DOHH2 (cell line): ENCODE measurements around the gene NDUFB3.

Experiments used
- H3F3A ChIP-seq: fragments of 200-600 bp; sonication (generic), shearing (Covaris generic); 2 replicates; pipeline ENCODE4 v1.6.0; 2016; ENCODE audit warnings: antibody characterized with exemption, mild to moderate bottlenecking; ENCODE audit not compliant: control insufficient read depth, insufficient read depth
- H3K27ac ChIP-seq: fragments of 200-600 bp; sonication (generic); 2 replicates; pipeline ENCODE4 v1.5.1; 2014; ENCODE audit warnings: low read depth, mild to moderate bottlenecking, low read length, moderate library complexity
- H3K27me3 ChIP-seq: fragments of 200-600 bp; sonication (generic); 2 replicates; pipeline ENCODE4 v1.6.1; 2014; ENCODE audit warnings: mild to moderate bottlenecking, low read length, mixed read lengths; ENCODE audit not compliant: control insufficient read depth
- H3K36me3 ChIP-seq: fragments of 200-600 bp; sonication (generic); 2 replicates; pipeline ENCODE4 v1.6.1; 2014; ENCODE audit warnings: mild to moderate bottlenecking, low read length, moderate library complexity, mixed read lengths; ENCODE audit not compliant: control insufficient read depth
- H3K4me1 ChIP-seq: fragments of 200-600 bp; sonication (generic); 2 replicates; pipeline ENCODE4 v1.6.1; 2014; ENCODE audit warnings: mild to moderate bottlenecking, low read length, mixed read lengths; ENCODE audit not compliant: control insufficient read depth
- H3K4me2 ChIP-seq: fragments of 200-600 bp; sonication (generic); 2 replicates; pipeline ENCODE4 v1.6.0; 2014; ENCODE audit warnings: mild to moderate bottlenecking, low read length, moderate library complexity
- H3K4me3 ChIP-seq: fragments of 200-600 bp; sonication (generic); 2 replicates; pipeline ENCODE4 v1.5.1; 2014; ENCODE audit warnings: mild to moderate bottlenecking, low read length, mixed read lengths
- H3K79me2 ChIP-seq: fragments of 200-600 bp; sonication (generic); 2 replicates; pipeline ENCODE4 v1.6.1; 2014; ENCODE audit warnings: mild to moderate bottlenecking, low read length, mixed read lengths; ENCODE audit not compliant: control insufficient read depth
- H3K9me2 ChIP-seq: fragments of 200-600 bp; sonication (generic); replicated peaks from 2 replicates; pipeline ENCODE4 v1.6.1; 2014; ENCODE audit warnings: mild to moderate bottlenecking, low read length, mixed read lengths; ENCODE audit not compliant: control insufficient read depth
- H3K9me3 ChIP-seq: fragments of 200-600 bp; sonication (generic); 2 replicates; pipeline ENCODE4 v1.6.1; 2014; ENCODE audit warnings: antibody characterized with exemption, low read length, mixed read lengths; ENCODE audit not compliant: control insufficient read depth, insufficient read depth
- H4K20me1 ChIP-seq: fragments of 200-600 bp; sonication (generic); 2 replicates; pipeline ENCODE4 v1.6.0; 2014; ENCODE audit warnings: low read depth, mild to moderate bottlenecking, antibody characterized with exemption, low read length, moderate library complexity; ENCODE audit not compliant: control insufficient read depth, insufficient read depth
- EZH2phosphoT487 ChIP-seq: fragments of 200-600 bp; sonication (generic); IDR thresholded peaks from 2 replicates; pipeline ENCODE4 v1.6.1; 2017; ENCODE audit warnings: borderline replicate concordance, mild to moderate bottlenecking, antibody characterized with exemption, low read length, moderate library complexity, mixed read lengths
- TF ChIP-seq, protein P1 (sequence below): fragments of 200-600 bp; sonication (generic); IDR thresholded peaks from one replicate; pipeline ENCODE4 v1.5.1; 2014; ENCODE audit warnings: antibody characterized with exemption, mild to moderate bottlenecking, low read depth, low read length; ENCODE audit not compliant: poor library complexity, severe bottlenecking

Gene NDUFB3

DNA sequence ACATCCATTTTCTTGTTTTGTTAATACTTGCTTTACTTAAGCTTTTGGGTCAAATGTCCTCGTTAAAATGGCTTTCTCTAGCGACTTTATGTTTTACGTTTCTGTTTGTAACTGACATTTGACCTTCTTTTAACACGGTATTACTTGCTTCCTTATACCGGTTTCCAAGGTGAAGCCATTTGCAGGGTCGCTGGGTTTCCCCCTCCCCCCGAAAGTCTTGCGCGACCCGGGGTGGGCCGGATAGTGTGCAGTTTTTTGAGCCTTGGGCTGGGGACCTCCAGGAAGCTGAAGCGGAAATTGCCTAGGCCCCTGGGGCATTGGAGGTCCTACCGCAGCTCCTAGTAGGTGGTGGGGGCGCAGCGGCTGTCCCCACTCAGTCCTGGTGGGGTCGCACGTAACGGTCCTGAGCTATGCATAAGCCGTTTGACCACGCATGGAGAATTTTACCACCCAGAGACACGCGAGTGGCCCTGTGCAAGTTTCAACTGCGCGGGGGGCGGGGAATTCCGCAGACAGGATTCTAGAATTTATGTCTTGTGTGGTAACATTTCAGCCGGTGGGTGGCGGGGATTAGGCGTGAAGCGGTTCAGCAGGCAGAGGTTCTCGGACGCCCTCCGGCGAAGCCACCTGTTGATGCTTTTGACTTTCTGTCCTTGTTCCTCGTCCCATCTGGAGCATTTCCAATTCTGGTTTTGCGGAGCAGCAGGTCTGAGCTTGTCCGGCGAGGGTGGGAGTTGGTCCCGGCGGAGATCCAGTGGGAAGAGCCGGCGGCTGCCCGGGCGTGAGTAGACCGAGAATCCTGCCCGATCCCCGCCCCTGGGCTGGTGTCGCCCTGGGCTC lies 46.5 kb downstream of the NDUFB3 start:
- Histone ChIP-seq H3K36me3 (no peaks in the 10 kb centered on the region), H3K4me1 (peaks cover 50% of the 10 kb centered on the region), H3K9me3 (no peaks in the 10 kb centered on the region), H3K4me3 (peak overlapping the region; percentile 92), H3K27ac (peak overlapping the region; percentile 88), H3K27me3 (no peaks in the 10 kb centered on the region), H3K9me2 (no peaks in the 10 kb centered on the region), H3K79me2 (peaks cover 7% of the 10 kb centered on the region), H3K4me2 (peak overlapping the region; percentile 88), H4K20me1 (no peaks in the 10 kb centered on the region), H3F3A (peaks cover 14% of the 10 kb centered on the region)
- no peak for TF ChIP-seq EZH2phosphoT487
- TF ChIP-seq, protein P1, sequence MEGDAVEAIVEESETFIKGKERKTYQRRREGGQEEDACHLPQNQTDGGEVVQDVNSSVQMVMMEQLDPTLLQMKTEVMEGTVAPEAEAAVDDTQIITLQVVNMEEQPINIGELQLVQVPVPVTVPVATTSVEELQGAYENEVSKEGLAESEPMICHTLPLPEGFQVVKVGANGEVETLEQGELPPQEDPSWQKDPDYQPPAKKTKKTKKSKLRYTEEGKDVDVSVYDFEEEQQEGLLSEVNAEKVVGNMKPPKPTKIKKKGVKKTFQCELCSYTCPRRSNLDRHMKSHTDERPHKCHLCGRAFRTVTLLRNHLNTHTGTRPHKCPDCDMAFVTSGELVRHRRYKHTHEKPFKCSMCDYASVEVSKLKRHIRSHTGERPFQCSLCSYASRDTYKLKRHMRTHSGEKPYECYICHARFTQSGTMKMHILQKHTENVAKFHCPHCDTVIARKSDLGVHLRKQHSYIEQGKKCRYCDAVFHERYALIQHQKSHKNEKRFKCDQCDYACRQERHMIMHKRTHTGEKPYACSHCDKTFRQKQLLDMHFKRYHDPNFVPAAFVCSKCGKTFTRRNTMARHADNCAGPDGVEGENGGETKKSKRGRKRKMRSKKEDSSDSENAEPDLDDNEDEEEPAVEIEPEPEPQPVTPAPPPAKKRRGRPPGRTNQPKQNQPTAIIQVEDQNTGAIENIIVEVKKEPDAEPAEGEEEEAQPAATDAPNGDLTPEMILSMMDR = peak; percentile 81

DNA sequence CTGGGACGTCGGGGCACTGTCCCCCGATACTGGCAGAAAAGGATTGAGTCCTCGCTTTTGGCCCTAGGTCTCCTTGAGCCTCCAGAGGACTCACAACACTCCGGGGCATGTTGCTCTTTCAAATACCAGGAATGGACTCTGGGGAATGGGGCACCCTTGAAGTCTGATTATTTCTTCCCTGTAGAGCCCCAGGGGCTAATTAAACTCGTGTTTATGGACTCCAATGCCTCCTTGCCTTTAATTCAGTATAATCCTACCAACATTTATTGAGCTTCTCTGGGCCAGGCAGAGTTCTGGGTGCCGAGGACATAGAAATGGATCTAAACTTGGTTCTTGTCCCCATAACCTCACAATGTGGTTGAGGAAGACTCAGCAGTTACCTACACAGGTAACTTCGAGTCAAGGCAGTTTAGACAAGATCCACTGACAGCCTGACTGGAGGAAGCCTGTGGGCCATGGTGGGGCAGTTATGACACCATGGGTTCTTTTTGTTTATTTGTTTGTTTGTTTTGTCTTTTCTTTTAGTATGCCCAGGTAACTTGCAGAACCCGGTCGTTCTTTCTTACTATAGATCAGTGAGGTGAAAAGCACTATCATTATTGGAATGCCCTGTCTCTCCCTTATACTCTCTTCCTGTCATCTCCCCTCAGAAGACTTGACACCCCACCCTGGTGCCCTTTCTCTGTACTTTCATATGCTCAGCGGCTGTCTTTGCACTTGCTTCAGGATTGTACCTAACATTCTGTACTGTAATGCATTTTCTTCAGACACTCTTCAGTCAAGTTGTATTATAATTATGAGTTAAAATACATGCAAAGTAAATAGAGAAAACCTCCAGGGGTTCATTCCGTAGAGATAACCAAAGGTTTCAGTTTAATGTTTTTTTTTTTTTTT lies 47.4 kb downstream of the NDUFB3 start:
- TF ChIP-seq, protein P1 = no peak
- TF ChIP-seq EZH2phosphoT487 = no peak
- Histone ChIP-seq H3K4me1 (peaks cover 59% of the 10 kb centered on the region), H3K79me2 (peaks cover 11% of the 10 kb centered on the region), H3K27ac (peak overlapping the region; percentile 88), H3K9me3 (no peaks in the 10 kb centered on the region), H4K20me1 (no peaks in the 10 kb centered on the region), H3K36me3 (no peaks in the 10 kb centered on the region), H3K9me2 (no peaks in the 10 kb centered on the region), H3K4me2 (peak overlapping the region; percentile 88), H3K27me3 (no peaks in the 10 kb centered on the region), H3K4me3 (peak overlapping the region; percentile 92), H3F3A (peaks cover 14% of the 10 kb centered on the region)

- H3K79me2 ChIP-seq = peaks cover 26% of the 10 kb centered on the region
- H3K4me1 ChIP-seq = peaks cover 78% of the 10 kb centered on the region
- peaks cover 9% of the 10 kb centered on the region for H3F3A ChIP-seq
- no peaks in the 10 kb centered on the region for H3K9me2 ChIP-seq
- TF ChIP-seq, protein P1 = no peak
- no peak for TF ChIP-seq EZH2phosphoT487
- no peaks in the 10 kb centered on the region for H4K20me1 ChIP-seq
- no peak overlapping the region for H3K4me2 ChIP-seq
- H3K27me3 ChIP-seq = no peaks in the 10 kb centered on the region
- H3K9me3 ChIP-seq = no peaks in the 10 kb centered on the region
- H3K4me3 ChIP-seq = no peak overlapping the region
- H3K27ac ChIP-seq = no peak overlapping the region
- no peaks in the 10 kb centered on the region for H3K36me3 ChIP-seq
These were observed 50.5 kb downstream of the NDUFB3 start for GRCh38 chr2:201122276-201122675.
